Fibroblast of skin of left biceps (primary cell): ENCODE measurements around the gene CEP68.
"Not testable (repeated sequence)": the region's sequence is repeated elsewhere in the genome, so short reads cannot be mapped to it uniquely, and the experiment has no call there.

ENCODE experiments used
- DNase-seq, 2 experiments: peaks; one replicate each; pipeline ENCODE4 v3.0.0-alpha.2; 2013; ENCODE audit warnings: low read depth in 2 of 2

CEP68 gene

DNA sequence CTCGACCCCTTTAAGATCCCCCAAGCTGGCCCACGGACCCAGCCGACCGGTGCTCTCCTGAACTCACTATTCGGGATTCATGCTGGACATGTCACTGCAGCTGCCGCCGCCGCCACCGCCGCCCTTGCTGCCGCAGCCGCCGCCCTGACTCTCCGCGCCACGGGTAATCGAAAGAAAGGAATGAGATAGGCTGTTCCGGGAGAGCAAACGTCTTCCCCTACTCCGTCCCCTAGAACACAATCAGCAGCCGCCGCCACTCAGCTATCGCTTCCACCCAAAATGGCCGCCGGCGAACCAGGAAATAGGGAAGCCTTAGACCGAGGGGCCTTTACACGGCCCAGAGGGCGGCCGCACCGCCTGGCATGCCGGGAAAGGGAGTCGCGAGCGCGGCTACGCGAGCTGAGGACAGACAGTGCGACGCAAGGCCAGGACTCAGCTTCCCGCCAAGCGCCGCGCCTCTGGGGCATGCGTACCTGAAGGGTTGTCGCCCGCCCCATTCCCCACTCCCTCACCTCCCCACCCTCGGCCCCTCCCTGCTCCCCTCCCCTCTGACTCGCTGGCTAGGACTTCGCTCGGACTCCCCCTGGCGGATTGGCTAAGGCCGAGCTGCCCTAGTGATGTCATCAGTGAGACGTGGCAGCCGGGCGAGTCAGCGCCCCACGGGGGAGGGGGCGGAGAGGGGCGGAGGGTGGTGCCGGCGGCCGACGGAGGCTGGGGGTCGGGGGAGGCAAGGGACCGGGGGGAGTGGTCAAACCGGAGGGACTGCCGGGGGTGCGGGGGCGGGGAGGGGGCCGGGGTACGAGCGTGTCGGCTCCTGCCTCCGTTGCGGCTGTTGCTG is 73.8 kb downstream of the CEP68 start, which contains the start of gene RAB1A:
Gene RAB1A (minus strand): TSS at position 281 of the 838 bp plus-strand sequence. CDS start 191 bp downstream, at position 90.
- DNase-seq = peak; percentile 99

DNA sequence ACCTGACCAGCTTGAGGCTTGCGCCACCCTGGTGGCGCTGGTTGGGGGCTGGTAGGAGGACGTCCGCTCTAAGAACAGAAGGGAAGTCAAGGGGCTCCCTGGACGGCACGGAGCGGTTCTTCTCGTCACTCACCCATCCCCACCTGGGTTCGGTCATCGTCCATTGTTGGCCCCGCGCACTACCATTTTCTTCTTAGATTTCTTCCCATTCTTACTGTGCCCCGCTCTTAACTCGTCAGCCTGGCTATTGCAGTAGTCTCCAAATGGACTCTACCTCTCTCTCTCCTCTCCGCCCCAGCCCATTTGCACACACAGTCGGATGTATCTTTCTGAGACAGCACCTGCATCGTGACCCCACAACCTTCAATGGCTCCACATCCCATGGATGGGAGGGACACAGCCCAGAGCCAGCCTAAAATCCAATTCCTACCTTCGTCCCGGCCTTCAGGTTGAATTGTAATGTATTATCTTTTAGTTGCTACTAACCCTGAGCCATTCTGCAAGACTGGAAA is 74.5 kb downstream of the CEP68 start:
- DNase-seq = no peak

DNA sequence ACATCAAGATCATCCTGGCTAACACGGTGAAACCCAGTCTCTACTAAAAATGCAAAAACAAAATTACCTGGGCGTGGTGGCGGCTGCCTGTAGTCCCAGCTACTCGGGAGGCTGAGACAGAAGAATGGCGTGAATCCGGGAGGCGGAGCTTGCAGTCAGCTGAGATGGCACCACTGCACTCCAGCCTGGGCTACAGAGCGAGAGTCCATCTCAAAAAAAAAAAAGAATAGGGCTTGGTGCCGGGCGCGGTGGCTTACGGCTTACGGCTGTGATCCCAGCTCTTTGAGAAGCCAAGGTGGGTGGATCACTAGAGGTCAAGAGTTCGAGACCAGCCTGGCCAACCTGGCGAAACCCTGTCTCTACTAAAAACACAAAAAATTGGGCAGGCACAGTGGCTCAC is 76.7 kb downstream of the CEP68 start:
- not testable (repeated sequence) for DNase-seq

DNA sequence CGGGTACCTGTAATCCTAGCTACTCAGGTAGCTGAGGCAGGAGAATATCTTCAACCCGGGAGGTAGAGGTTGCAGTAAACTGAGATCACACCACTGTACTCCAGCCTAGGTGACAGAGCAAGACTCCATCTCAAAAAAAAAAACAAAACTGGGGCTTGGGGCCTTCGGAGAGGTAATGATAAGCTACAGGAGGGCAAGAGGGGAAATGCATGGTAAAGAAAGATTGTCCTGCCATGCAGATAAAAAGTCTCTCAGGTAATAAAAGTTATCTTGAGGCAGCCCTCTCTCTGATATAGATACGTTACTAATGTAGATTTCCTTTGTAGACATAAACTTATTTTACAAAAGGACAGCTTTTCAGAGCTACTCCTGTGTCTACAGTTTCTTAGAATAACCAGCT is 77.4 kb downstream of the CEP68 start:
- no peak for DNase-seq

DNA sequence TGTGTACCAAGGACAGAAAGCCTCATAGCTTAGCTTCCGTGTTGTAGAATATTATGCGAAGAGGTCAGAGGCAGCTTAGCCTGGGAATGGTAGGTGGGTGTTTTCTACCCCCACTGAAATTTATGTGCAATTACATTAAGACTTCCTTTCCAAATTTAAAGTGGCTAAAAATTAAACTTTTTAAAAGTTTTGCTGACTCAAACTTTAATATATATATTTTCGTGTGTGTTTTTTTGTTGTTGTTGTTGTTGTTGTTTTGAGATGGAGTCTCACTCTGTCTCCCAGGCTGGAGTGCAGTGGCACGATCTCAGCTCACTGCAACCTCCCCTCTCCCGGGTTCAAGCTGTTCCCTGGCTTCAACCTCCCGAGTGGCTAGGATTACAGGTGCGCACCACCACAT is 77.9 kb downstream of the CEP68 start:
- DNase-seq = no peak

DNA sequence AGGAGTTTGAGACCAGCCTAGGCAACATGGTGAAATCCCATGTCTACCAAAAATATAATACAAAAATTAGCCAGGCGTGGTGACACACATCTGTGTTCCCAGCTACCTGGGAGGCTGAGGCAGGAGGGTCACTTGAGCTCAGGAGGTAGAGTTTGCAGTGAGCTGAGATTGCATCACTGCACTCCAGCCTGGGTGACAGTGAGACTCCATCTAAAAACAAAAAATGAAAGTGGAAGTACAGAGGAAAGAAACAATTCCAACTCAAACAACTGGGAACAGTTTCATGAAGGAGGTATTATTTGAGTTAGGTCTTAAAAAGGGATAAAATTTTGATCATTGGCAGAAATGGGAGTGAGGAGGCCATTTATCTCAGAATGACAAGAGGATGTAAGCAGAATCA is 80.0 kb downstream of the CEP68 start:
- DNase-seq = no peak
